ACC112 (cell line): ENCODE results near the gene LPCAT1.
"Not testable (repeated sequence)": the region's sequence is repeated elsewhere in the genome, so short reads cannot be mapped to it uniquely, and the experiment has no call there.

ENCODE experiments used
- H2AFZ ChIP-seq: fragments of 200-600 bp; sonication (generic); one replicate; pipeline ENCODE4 v1.6.0; 2017; ENCODE audit warnings: antibody characterized with exemption, low read length; ENCODE audit not compliant: unreplicated experiment
- H3K27ac ChIP-seq: fragments of 200-600 bp; sonication (generic); 2 replicates; pipeline ENCODE4 v1.5.1; 2014; ENCODE audit warnings: low read depth, mild to moderate bottlenecking, antibody characterized with exemption, low read length, moderate library complexity
- H3K27me3 ChIP-seq: fragments of 200-600 bp; sonication (generic); 2 replicates; pipeline ENCODE4 v1.6.1; 2014; ENCODE audit warnings: mild to moderate bottlenecking, antibody characterized with exemption, low read length, moderate library complexity, mixed read lengths; ENCODE audit not compliant: insufficient read depth
- H3K36me3 ChIP-seq: fragments of 200-600 bp; sonication (generic); 2 replicates; pipeline ENCODE4 v1.6.1; 2016; ENCODE audit warnings: mild to moderate bottlenecking, antibody characterized with exemption, low read length, moderate library complexity, mixed read lengths; ENCODE audit not compliant: insufficient read depth
- H3K4me1 ChIP-seq: fragments of 200-600 bp; sonication (generic); one replicate; pipeline ENCODE4 v1.6.1; 2016; ENCODE audit warnings: low read length, mixed read lengths; ENCODE audit not compliant: insufficient read depth, unreplicated experiment, control insufficient read depth
- H3K4me3 ChIP-seq: fragments of 200-600 bp; sonication (generic); 2 replicates; pipeline ENCODE4 v1.5.1; 2014; ENCODE audit warnings: mild to moderate bottlenecking, low read depth, low read length
- H3K79me2 ChIP-seq: fragments of 200-600 bp; sonication (generic); one replicate; pipeline ENCODE4 v1.6.0; 2016; ENCODE audit warnings: low read length; ENCODE audit not compliant: control insufficient read depth, unreplicated experiment, insufficient read depth

LPCAT1 gene

GRCh38 chr5:1506242-1507013 lies 17.3 kb downstream of the LPCAT1 start:
- Histone ChIP-seq H2AFZ (no peak overlapping the region), H3K4me1 (no peaks in the 10 kb centered on the region), H3K4me3 (no peak overlapping the region), H3K27me3 (no peaks in the 10 kb centered on the region), H3K36me3 (no peaks in the 10 kb centered on the region), H3K79me2 (peaks cover 92% of the 10 kb centered on the region), H3K27ac (no peak overlapping the region)

DNA sequence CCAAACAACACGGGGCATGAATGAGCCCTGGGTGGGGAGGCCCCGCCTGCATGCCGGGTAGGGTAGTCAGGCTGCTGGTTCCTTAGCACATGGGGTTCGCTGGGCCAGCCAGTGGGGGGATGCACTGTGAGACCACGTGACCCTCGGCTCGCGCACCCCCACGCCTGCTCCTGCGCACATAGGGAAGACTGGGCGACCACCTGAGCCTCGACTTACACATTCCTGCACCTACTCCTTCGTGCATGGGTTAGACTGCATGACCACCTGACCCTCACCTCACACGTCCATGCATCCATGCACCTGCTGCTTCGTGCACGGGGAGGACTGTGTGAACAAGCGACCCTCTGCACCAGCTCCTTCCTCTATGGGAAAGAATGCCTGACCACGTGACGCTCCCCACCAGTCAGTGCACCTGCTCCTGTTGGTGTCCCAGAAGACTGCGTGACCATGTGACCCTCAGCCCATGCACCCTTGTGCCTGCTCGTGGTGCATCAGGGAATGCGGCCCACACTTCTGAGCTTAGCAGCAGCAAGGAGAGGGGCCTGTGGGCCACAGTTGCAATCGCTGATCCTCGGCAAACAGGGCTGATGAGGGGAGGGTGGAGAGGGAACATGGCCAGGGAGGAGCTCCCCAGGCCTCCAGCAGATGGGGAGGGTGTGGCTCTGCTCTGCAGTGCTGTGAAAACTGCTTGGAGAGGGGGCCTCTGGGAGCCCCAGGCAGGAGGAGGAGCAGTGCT lies 18.1 kb downstream of the LPCAT1 start:
- Histone ChIP-seq H3K27me3 (no peaks in the 10 kb centered on the region), H3K27ac (no peak overlapping the region), H3K79me2 (peaks cover 89% of the 10 kb centered on the region), H3K36me3 (no peaks in the 10 kb centered on the region), H2AFZ (no peak overlapping the region), H3K4me1 (no peaks in the 10 kb centered on the region), H3K4me3 (no peak overlapping the region)

- not testable (repeated sequence) for H3K4me3 ChIP-seq, H3K27ac ChIP-seq, H3K27me3 ChIP-seq, H3K4me1 ChIP-seq, H2AFZ ChIP-seq, H3K36me3 ChIP-seq
- peaks cover 89% of the 10 kb centered on the region for H3K79me2 ChIP-seq
Measured at GRCh38 chr5:1505089-1505488, 18.7 kb downstream of the LPCAT1 start.

- no peaks in the 10 kb centered on the region for H3K4me1 ChIP-seq
Measured at GRCh38 chr5:1504617-1505016, 19.1 kb downstream of the LPCAT1 start.

DNA sequence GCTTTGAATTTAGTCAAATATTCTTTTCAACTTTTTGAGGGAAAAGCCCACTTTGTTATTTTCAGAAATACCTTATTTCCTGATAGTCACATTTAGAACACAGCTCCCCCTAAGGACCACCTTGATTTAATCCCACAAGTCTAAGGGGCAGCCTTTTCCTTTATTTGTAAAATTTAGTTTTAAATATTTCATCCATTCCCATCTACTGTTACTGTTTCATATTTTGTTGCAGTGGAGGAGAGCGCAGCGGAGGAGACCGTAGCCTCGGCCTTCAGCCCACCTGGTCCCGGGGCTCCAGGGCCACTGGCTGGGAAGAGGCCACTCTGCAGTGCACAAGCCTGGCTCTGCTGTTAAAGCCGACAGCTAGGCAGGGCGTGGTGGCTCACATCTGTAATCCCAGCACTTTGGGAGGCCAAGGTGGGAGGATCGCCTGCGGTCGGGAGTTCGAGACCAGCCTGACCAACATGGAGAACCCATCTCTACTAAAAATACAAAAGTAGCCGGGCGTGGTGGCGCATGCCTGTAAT lies 19.6 kb downstream of the LPCAT1 start:
- no peaks in the 10 kb centered on the region for H3K4me1 ChIP-seq
- no peak overlapping the region for H2AFZ ChIP-seq
- no peaks in the 10 kb centered on the region for H3K27me3 ChIP-seq
- peaks cover 91% of the 10 kb centered on the region for H3K79me2 ChIP-seq
- H3K36me3 ChIP-seq = no peaks in the 10 kb centered on the region
- H3K27ac ChIP-seq = no peak overlapping the region
- H3K4me3 ChIP-seq = no peak overlapping the region

More at GRCh38 chr5:1504617-1505016, 19.1 kb downstream of the LPCAT1 start:
- Histone ChIP-seq H3K27ac (no peak overlapping the region), H3K27me3 (no peaks in the 10 kb centered on the region), H2AFZ (no peak overlapping the region), H3K4me3 (no peak overlapping the region), H3K79me2 (peaks cover 92% of the 10 kb centered on the region), H3K36me3 (no peaks in the 10 kb centered on the region)

- Histone ChIP-seq H3K4me1 (no peaks in the 10 kb centered on the region), H3K79me2 (peaks cover 90% of the 10 kb centered on the region), H3K4me3 (no peak overlapping the region), H3K27me3 (no peaks in the 10 kb centered on the region), H3K36me3 (no peaks in the 10 kb centered on the region), H3K27ac (no peak overlapping the region), H2AFZ (no peak overlapping the region)
Measured at GRCh38 chr5:1503241-1504068, 20.3 kb downstream of the LPCAT1 start.

GRCh38 chr5:1502737-1503120 lies 21.0 kb downstream of the LPCAT1 start:
- Histone ChIP-seq H3K79me2 (peaks cover 85% of the 10 kb centered on the region), H3K27ac (no peak overlapping the region)

DNA sequence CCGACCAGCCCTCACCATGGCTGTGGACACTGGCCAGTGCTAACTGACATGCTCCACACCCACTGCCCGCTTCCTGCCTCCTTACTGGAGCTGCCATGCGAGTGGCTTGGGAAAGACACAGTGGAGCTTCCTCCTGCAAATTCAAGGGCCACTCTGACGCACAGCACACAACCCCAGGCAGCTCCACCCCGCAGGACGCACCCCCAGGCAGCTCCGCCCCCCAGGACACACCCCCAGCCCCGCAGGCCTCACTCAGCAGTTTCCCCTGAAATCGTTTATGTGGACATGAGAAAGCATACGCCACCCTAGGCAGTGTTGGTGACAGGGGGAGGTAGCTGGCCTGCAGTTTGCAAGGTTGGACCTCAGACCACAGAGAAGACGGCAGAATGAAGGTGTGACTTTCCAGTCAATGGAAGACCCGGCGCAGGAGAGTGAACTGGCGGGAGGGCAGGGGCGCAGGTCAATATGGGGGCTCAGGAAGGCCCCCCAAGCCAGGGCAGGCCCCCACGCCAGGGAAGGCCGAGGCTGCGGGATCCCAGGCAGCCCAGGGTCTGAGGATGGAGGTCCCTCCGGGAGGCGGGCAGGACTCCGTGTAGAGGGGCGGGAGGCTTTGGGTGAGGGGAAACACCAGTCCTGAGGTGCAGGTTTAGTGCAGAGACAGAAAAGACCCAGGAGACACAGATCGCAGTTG lies 21.6 kb downstream of the LPCAT1 start:
- Histone ChIP-seq H3K27me3 (no peaks in the 10 kb centered on the region), H3K79me2 (peaks cover 80% of the 10 kb centered on the region), H3K36me3 (no peaks in the 10 kb centered on the region), H2AFZ (no peak overlapping the region), H3K4me1 (no peaks in the 10 kb centered on the region), H3K27ac (no peak overlapping the region), H3K4me3 (no peak overlapping the region)

More at GRCh38 chr5:1502737-1503120, 21.0 kb downstream of the LPCAT1 start:
- Histone ChIP-seq H3K36me3 (no peaks in the 10 kb centered on the region), H3K27me3 (no peaks in the 10 kb centered on the region), H2AFZ (no peak overlapping the region), H3K4me1 (no peaks in the 10 kb centered on the region), H3K4me3 (no peak overlapping the region)

GRCh38 chr5:1501372-1502045 lies 22.3 kb downstream of the LPCAT1 start:
- Histone ChIP-seq H2AFZ (no peak overlapping the region), H3K4me3 (no peak overlapping the region), H3K79me2 (peaks cover 73% of the 10 kb centered on the region), H3K36me3 (no peaks in the 10 kb centered on the region), H3K27ac (no peak overlapping the region), H3K4me1 (no peaks in the 10 kb centered on the region), H3K27me3 (no peaks in the 10 kb centered on the region)
